ENCODE results near the gene TWIST2. TPM values are rescaled to one million over a fixed set of nuclear protein-coding genes. Genes with fewer than 3 reads are reported as not detected.

Gene TWIST2
- total RNA-seq, 2 experiments from 2014 or later, result not detected

DNA sequence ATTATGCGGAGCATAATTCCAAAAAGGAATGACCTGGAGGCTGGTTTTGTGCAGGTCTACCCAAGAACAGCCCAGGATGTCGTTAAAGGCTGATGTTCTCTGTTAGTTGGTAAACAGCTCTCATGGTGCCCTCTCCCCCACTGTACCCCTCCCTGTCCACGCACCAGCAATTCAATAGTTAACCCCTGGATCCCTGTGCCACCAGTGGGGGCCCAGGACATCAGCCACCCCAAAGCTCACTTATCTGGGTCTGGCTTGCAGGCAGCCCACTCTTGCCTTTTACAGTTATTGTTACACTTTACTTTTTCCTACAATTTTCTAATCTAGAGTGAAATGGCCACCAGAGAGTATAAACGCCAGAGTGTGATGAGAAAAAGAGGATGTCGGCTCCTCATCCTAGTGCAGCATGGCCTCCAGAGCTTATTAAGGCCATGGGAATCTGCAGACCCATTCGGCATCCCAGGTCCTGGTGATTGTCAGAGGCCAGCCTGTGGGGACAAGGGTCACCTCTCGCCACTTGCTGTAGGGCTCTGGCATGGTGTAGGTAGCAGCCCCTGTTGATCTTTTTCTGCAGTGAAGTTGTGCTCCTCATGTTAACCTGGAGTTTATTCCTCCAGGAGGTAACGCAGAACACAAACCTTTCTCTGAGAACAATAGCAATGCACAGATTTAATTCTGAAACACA lies 30.3 kb downstream of the TWIST2 start:
- ChIA-PET POLR2A (no interaction called here), CTCF (no interaction called here)
- H3K36me3 Mint-ChIP-seq (ENCODE audit: low read depth), result no peaks in the 10 kb centered on the region
- H3K9me3 Mint-ChIP-seq, result peaks cover 3% of the 10 kb centered on the region
- Histone ChIP-seq H3K4me3 (ENCODE audit: low read length) (no peak overlapping the region), H3K4me1 (ENCODE audit: insufficient read depth, low read length) (no peaks in the 10 kb centered on the region), H3K36me3 (ENCODE audit: insufficient read depth, low read length) (no peaks in the 10 kb centered on the region), H3K9me3 (ENCODE audit: control insufficient read depth in 1 of 2, insufficient read depth in 1 of 2, low read length in 2 of 2) (peaks cover 0 to 17% of the 10 kb centered on the region in 2 experiments), H3K27me3 (ENCODE audit: control insufficient read depth in 1 of 2, insufficient read depth in 2 of 2, low read length in 2 of 2) (peaks cover 4 to 7% of the 10 kb centered on the region in 2 experiments), H3K27ac (ENCODE audit: low read depth in 1 of 2, low read length in 2 of 2) (no peak overlapping the region)
- H3K4me3 Mint-ChIP-seq, result no peak overlapping the region
- ATAC-seq (ENCODE audit: poor library complexity) (no peak), DNase-seq (no peak)
- peaks cover 42% of the 10 kb centered on the region for H3K27me3 Mint-ChIP-seq
- no peak overlapping the region for H3K27ac Mint-ChIP-seq
- H3K4me1 Mint-ChIP-seq (ENCODE audit: low read depth), result no peaks in the 10 kb centered on the region
- intact Hi-C loops (cut with DNase I, micrococcal nuclease), result no loop called here
- no peak for TF ChIP-seq CTCF (IDR thresholded peaks at IDR 0.05)

DNA sequence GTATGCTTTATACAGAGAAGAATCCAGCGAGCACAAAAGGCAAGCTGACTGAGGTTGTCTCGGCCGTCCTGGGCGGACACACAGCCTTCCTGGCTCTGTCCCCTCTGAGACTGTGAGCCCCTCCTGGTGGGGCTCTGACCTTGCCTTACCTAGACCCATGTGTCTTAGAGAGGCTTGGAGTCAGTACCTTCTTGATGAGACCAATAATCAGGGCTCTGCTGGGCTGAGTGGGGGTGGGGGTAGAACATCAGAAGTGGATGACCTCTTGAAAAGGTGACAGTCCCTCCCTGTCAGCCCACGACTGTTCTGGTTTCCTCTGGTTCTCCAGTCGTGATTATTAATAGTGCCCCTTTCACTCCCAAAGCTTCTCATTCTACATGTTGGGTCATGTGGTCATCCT lies 31.2 kb downstream of the TWIST2 start:
- Mint-ChIP-seq H3K27me3 (peaks cover 40% of the 10 kb centered on the region), H3K4me1 (ENCODE audit: low read depth) (no peaks in the 10 kb centered on the region), H3K27ac (no peak overlapping the region), H3K36me3 (ENCODE audit: low read depth) (no peaks in the 10 kb centered on the region), H3K9me3 (peaks cover 3% of the 10 kb centered on the region), H3K4me3 (no peak overlapping the region)
- ATAC-seq (ENCODE audit: poor library complexity), result no peak
- Histone ChIP-seq H3K4me1 (ENCODE audit: insufficient read depth, low read length) (no peaks in the 10 kb centered on the region), H3K27ac (ENCODE audit: low read depth in 1 of 2, low read length in 2 of 2) (no peak overlapping the region), H3K27me3 (ENCODE audit: control insufficient read depth in 1 of 2, insufficient read depth in 2 of 2, low read length in 2 of 2) (peaks cover 4 to 7% of the 10 kb centered on the region in 2 experiments), H3K4me3 (ENCODE audit: low read length) (no peak overlapping the region), H3K36me3 (ENCODE audit: insufficient read depth, low read length) (no peaks in the 10 kb centered on the region), H3K9me3 (ENCODE audit: control insufficient read depth in 1 of 2, insufficient read depth in 1 of 2, low read length in 2 of 2) (peaks cover 0 to 17% of the 10 kb centered on the region in 2 experiments)
- DNase-seq, result no peak
- TF ChIP-seq CTCF (IDR thresholded peaks at IDR 0.05), result no peak
- ChIA-PET CTCF (no interaction called here), POLR2A (no interaction called here)
- intact Hi-C loops (cut with DNase I, micrococcal nuclease), result no loop called here

GRCh38 chr2:238879621-238880377 lies 31.9 kb downstream of the TWIST2 start:
- Mint-ChIP-seq H3K36me3 (ENCODE audit: low read depth) (no peaks in the 10 kb centered on the region), H3K4me1 (ENCODE audit: low read depth) (no peaks in the 10 kb centered on the region), H3K9me3 (peaks cover 3% of the 10 kb centered on the region), H3K4me3 (no peak overlapping the region), H3K27me3 (peaks cover 32% of the 10 kb centered on the region), H3K27ac (no peak overlapping the region)
- ChIA-PET POLR2A (no interaction called here), CTCF (no interaction called here)
- H3K27ac ChIP-seq (ENCODE audit: low read depth in 1 of 2, low read length in 2 of 2), result no peak overlapping the region
- DNase-seq, result no peak
- ATAC-seq (ENCODE audit: poor library complexity), result no peak
- no peaks in the 10 kb centered on the region for H3K4me1 ChIP-seq (ENCODE audit: insufficient read depth, low read length)
- no peak overlapping the region for H3K4me3 ChIP-seq (ENCODE audit: low read length)
- H3K36me3 ChIP-seq (ENCODE audit: insufficient read depth, low read length), result no peaks in the 10 kb centered on the region
- peaks cover 4 to 10% of the 10 kb centered on the region in 2 experiments for H3K27me3 ChIP-seq (ENCODE audit: control insufficient read depth in 1 of 2, insufficient read depth in 2 of 2, low read length in 2 of 2)
- no peak for TF ChIP-seq CTCF (IDR thresholded peaks at IDR 0.05)
- intact Hi-C loops (cut with DNase I, micrococcal nuclease), result no loop called here
- H3K9me3 ChIP-seq (ENCODE audit: control insufficient read depth in 1 of 2, insufficient read depth in 1 of 2, low read length in 2 of 2), result peaks cover 0 to 22% of the 10 kb centered on the region in 2 experiments
